Left ventricle myocardium inferior (tissue), 1 donor: ENCODE results near the gene LRRN3. TPM values are rescaled to one million over a fixed set of nuclear protein-coding genes. Genes with fewer than 3 reads are reported as not detected.
"Not testable (repeated sequence)": the region's sequence is repeated elsewhere in the genome, so short reads cannot be mapped to it uniquely, and the experiment has no call there.

Experiments
- DNase-seq: peaks from one replicate; pipeline ENCODE4 v3.0.0-alpha.2; 2020
- H3K27ac ChIP-seq: fragments of 200-600 bp; replicated peaks from 2 replicates; pipeline ENCODE4 v1.8.0; 2021
- H3K27me3 ChIP-seq: fragments of 200-600 bp; 2 replicates; pipeline ENCODE4 v1.8.0; 2021; ENCODE audit warnings: low read depth
- H3K36me3 ChIP-seq: fragments of 200-600 bp; 2 replicates; pipeline ENCODE4 v1.8.0; 2021
- H3K4me1 ChIP-seq: fragments of 200-600 bp; 2 replicates; pipeline ENCODE4 v1.8.0; 2021
- H3K4me3 ChIP-seq: fragments of 200-600 bp; 2 replicates; pipeline ENCODE4 v1.8.0; 2021; ENCODE audit warnings: mild to moderate bottlenecking, moderate library complexity
- H3K9me3 ChIP-seq: fragments of 200-600 bp; replicated peaks from 2 replicates; pipeline ENCODE4 v1.8.0; 2021
- intact Hi-C: fragments of 100-400 bp; cut with micrococcal nuclease; formaldehyde crosslinking; loops from one replicate; pipeline ENCODE4 v1.11.0; 2022
- total RNA-seq: library from RNA; stranded (reverse); fragmentation: NEBNext Ultra II Directional; extraction: Animal tissue kit (Norgen Biotek cat#: 25700); gene quantifications from one replicate; pipeline ENCODE4 v1.2.1, GENCODE V29; 2021
- TF ChIP-seq, protein P1 (sequence below): fragments of 200-600 bp; IDR thresholded peaks from 2 replicates; pipeline ENCODE4 v1.8.0; 2021; ENCODE audit warnings: antibody characterized with exemption, mild to moderate bottlenecking, borderline replicate concordance
- donor health status: DM: no; HTN: yes; CAD: no; lungs with severe emphysema.

The LRRN3 gene
- total RNA-seq, 1 donor from 2014 or later = 7.4 TPM

DNA sequence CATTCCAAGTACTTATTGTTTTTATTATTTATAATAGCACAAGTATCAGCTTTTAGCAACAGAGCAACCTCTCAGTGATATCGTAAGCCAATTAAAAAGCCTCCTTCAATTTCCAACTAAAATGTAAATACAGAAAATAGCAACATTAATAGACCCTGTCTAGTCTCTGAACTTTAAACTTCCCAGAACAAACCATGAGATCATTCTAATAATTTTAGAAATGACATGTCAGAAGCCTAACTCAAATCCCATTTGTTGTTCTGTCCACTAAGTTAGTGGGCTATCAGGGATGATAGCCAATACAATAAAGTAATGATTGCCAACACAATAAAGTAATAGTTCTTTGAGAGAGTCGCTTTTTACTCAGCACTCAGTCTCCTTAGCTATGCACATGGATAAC, 22.3 kb upstream of the LRRN3 start:
- TF ChIP-seq, protein P1, sequence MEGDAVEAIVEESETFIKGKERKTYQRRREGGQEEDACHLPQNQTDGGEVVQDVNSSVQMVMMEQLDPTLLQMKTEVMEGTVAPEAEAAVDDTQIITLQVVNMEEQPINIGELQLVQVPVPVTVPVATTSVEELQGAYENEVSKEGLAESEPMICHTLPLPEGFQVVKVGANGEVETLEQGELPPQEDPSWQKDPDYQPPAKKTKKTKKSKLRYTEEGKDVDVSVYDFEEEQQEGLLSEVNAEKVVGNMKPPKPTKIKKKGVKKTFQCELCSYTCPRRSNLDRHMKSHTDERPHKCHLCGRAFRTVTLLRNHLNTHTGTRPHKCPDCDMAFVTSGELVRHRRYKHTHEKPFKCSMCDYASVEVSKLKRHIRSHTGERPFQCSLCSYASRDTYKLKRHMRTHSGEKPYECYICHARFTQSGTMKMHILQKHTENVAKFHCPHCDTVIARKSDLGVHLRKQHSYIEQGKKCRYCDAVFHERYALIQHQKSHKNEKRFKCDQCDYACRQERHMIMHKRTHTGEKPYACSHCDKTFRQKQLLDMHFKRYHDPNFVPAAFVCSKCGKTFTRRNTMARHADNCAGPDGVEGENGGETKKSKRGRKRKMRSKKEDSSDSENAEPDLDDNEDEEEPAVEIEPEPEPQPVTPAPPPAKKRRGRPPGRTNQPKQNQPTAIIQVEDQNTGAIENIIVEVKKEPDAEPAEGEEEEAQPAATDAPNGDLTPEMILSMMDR = no peak
- no peak for DNase-seq
- H3K4me1 ChIP-seq = peaks cover 11% of the 10 kb centered on the region
- no peaks in the 10 kb centered on the region for H3K27me3 ChIP-seq
- no peak overlapping the region for H3K27ac ChIP-seq
- H3K36me3 ChIP-seq = no peaks in the 10 kb centered on the region
- no peaks in the 10 kb centered on the region for H3K9me3 ChIP-seq
- intact Hi-C loops = no loop called here
- no peak overlapping the region for H3K4me3 ChIP-seq

DNA sequence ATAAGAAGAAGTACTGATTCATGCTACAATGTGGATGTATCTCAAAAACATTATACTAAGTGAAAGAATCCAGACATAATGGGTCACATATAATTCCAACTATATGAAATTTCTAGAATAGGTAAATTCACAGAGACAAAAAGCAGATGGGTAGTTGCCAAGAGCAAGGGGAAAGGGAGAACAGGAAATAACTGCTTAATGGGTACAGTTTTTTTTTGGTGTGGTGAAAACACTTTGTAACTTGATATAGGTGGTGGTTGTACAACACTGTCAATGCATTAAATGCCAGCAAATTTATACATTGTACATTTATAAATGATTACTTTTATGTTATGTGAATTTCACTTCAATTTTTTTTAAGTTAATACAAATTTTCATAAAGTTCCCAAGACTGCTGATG, 19.4 kb upstream of the LRRN3 start:
- no peaks in the 10 kb centered on the region for H3K9me3 ChIP-seq
- H3K27ac ChIP-seq = no peak overlapping the region
- peaks cover 32% of the 10 kb centered on the region for H3K4me1 ChIP-seq
- no peaks in the 10 kb centered on the region for H3K36me3 ChIP-seq
- H3K4me3 ChIP-seq = no peak overlapping the region
- intact Hi-C loops = no loop called here
- H3K27me3 ChIP-seq = no peaks in the 10 kb centered on the region
- TF ChIP-seq, protein P1 = no peak
- no peak for DNase-seq

DNA sequence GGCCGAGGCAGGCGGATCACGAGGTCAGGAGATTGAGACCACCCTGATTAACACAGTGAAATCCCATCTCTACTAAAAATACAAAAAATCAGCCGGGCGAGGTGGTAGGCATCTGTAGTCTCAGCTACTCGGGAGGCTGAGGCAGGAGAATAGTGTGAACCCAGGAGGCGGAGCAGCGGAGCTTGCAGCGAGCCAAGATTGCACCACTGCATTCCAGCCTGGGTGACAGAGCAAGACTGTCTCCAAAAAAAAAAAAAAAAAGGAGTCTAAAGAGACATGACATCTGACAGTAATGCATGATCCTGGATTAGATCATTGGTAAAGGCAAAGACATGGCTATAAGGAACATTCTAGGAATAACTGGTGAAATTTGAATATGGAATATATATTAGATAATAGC, 18.3 kb upstream of the LRRN3 start:
- H3K9me3 ChIP-seq, H3K27me3 ChIP-seq, H3K4me3 ChIP-seq, H3K36me3 ChIP-seq, H3K27ac ChIP-seq, intact Hi-C loops, DNase-seq: not testable (repeated sequence)
- peaks cover 32% of the 10 kb centered on the region for H3K4me1 ChIP-seq

DNA sequence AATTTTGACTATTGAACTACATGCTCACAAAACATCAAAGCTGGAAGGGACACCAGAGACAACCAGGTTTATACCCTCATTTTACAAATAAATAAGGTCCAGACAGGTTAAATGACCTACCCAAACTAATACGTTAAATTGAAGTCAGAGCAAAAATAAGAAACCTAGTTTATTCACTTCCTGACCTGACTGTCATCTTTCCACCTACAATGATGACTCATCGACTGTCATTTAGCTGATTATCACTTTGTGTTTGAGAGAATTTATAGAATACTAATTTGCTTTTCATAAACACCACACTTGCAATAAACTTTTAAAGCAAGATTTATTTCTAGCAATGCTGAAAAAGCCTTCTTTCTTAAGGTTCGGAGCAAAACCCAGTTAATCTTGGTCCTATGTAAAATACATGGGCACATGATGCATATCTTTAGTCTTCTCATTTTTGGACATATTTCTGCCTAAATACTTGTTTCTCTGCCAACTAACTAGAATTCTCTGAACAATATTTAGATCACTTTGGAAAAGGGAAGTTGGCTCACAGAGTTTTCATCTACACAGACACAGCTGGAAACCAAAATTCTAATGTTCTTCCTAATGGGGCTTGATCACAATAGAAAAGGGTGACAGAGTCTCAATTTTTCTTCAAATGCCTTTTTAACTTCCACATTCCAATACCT, 16.7 kb upstream of the LRRN3 start:
- no peak for DNase-seq
- H3K4me1 ChIP-seq = peaks cover 21% of the 10 kb centered on the region
- no peak overlapping the region for H3K27ac ChIP-seq
- H3K4me3 ChIP-seq = no peak overlapping the region
- H3K9me3 ChIP-seq = no peaks in the 10 kb centered on the region
- intact Hi-C loops = no loop called here
- TF ChIP-seq, protein P1 = no peak
- no peaks in the 10 kb centered on the region for H3K36me3 ChIP-seq
- H3K27me3 ChIP-seq = no peaks in the 10 kb centered on the region

DNA sequence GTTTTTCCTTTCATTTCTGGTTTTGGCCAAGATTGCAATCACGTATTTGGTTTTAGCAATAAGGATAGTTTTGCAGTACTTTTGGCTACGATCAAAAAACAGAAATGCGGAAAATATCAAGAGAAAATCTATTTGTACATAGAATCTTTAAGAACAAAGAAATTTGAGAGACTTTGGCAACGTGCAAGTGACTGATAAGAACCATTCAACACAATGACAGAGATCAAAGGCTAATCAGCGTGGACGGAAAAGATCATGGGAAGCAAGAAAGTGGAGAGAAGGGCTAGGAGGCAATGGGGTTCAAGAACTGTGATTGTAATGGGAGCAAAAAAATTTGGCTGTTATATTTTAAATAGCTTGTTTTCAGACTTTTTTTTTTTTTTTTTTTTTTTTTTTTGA, 16.2 kb upstream of the LRRN3 start:
- H3K27ac ChIP-seq = no peak overlapping the region
- H3K9me3 ChIP-seq = no peaks in the 10 kb centered on the region
- TF ChIP-seq, protein P1 = no peak
- no peaks in the 10 kb centered on the region for H3K27me3 ChIP-seq
- intact Hi-C loops = no loop called here
- H3K4me1 ChIP-seq = peaks cover 21% of the 10 kb centered on the region
- H3K36me3 ChIP-seq = no peaks in the 10 kb centered on the region
- H3K4me3 ChIP-seq = no peak overlapping the region
- no peak for DNase-seq

DNA sequence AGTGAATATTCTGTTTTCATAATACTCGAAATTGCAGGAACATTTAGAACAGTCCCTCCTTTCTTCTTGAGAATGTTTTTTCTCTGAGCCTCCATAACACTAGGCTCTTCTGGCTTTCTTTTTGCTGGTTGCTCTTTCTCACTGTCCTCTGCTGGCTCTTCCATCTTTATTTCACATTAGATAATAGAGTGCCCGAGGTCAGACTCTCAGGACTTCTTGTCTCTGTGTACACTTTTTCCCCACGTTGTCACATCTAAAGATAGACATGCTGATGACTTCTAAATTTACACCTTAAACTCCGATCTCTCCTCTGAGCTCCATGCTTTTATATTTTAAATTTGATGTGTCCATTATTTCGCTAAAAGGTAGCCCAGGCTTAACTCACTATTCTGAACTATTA, 15.4 kb upstream of the LRRN3 start:
- Histone ChIP-seq H3K27ac (no peak overlapping the region), H3K9me3 (no peaks in the 10 kb centered on the region), H3K36me3 (no peaks in the 10 kb centered on the region), H3K4me3 (no peak overlapping the region), H3K4me1 (peaks cover 21% of the 10 kb centered on the region), H3K27me3 (no peaks in the 10 kb centered on the region)
- TF ChIP-seq, protein P1 = no peak
- intact Hi-C loops = no loop called here
- DNase-seq = no peak
